Breast epithelium (tissue), 3 donors: ENCODE measurements around the gene KCNIP1.

Experiments
- CTCF ChIP-seq, 3 donors: fragments of 450-650 bp; IDR thresholded peaks; one replicate each; pipeline ENCODE4 v1.5.1; 2016 to 2017; ENCODE audit warnings: antibody characterized with exemption in 3 of 3, mild to moderate bottlenecking in 3 of 3, moderate library complexity in 3 of 3
- POLR2A ChIP-seq: fragments of 450-650 bp; IDR thresholded peaks from one replicate; pipeline ENCODE4 v1.6.1; 2016; ENCODE audit warnings: antibody characterized with exemption, mild to moderate bottlenecking, moderate library complexity

- TF ChIP-seq POLR2A: no peak
- TF ChIP-seq CTCF (IDR thresholded peaks at IDR 0.05): no peak
These were observed 87.2 kb downstream of the KCNIP1 start for GRCh38 chr5:170591054-170591453.
